Testis (tissue), 2 donors: ENCODE measurements around the gene PSMD1.

Source experiments
- POLR2A ChIP-seq: fragments of 450-650 bp; IDR thresholded peaks from one replicate; pipeline ENCODE4 v1.6.1; 2017; ENCODE audit warnings: antibody characterized with exemption, mild to moderate bottlenecking, moderate library complexity
- TF ChIP-seq, protein P1 (sequence below), 3 experiments: fragments of 450-650 bp in 2 of 3; fragments of 200-600 bp in 1 of 3; sonication (generic) in 1 of 3; IDR thresholded peaks; one replicate each; pipeline ENCODE4 v1.5.1; 2016 to 2019; ENCODE audit warnings: antibody characterized with exemption in 3 of 3, mild to moderate bottlenecking in 2 of 3, moderate library complexity in 1 of 3

DNA sequence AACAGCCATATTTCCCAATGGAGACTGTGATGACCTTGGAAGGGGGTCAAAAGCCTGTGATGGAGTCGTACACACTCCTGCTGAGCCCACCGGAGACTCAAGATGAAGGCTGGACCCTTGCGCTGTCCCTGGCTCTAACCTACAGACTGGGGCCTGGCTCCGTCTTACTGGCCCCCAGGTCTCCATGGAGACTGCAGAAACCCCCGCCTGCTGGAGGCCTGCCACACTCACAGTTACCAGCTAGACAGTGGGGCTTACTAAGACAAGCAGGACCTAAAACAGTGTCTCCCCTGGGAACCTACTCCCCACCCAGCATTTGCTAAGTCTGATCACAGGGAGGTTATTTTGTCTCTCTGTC lies 9.8 kb upstream of the PSMD1 start:
- TF ChIP-seq, protein P1, sequence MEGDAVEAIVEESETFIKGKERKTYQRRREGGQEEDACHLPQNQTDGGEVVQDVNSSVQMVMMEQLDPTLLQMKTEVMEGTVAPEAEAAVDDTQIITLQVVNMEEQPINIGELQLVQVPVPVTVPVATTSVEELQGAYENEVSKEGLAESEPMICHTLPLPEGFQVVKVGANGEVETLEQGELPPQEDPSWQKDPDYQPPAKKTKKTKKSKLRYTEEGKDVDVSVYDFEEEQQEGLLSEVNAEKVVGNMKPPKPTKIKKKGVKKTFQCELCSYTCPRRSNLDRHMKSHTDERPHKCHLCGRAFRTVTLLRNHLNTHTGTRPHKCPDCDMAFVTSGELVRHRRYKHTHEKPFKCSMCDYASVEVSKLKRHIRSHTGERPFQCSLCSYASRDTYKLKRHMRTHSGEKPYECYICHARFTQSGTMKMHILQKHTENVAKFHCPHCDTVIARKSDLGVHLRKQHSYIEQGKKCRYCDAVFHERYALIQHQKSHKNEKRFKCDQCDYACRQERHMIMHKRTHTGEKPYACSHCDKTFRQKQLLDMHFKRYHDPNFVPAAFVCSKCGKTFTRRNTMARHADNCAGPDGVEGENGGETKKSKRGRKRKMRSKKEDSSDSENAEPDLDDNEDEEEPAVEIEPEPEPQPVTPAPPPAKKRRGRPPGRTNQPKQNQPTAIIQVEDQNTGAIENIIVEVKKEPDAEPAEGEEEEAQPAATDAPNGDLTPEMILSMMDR (IDR thresholded peaks at IDR 0.05): no peak
- TF ChIP-seq POLR2A: no peak
